Testis (tissue), 2 donors: ENCODE results near the gene FMNL2.

Experiments
- POLR2A ChIP-seq: fragments of 450-650 bp; IDR thresholded peaks from one replicate; pipeline ENCODE4 v1.6.1; 2017; ENCODE audit warnings: antibody characterized with exemption, mild to moderate bottlenecking, moderate library complexity
- TF ChIP-seq, protein P1 (sequence below), 3 experiments: fragments of 450-650 bp in 2 of 3; fragments of 200-600 bp in 1 of 3; sonication (generic) in 1 of 3; IDR thresholded peaks; one replicate each; pipeline ENCODE4 v1.5.1; 2016 to 2019; ENCODE audit warnings: antibody characterized with exemption in 3 of 3, mild to moderate bottlenecking in 2 of 3, moderate library complexity in 1 of 3

GRCh38 chr2:152578573-152578972 lies 243.6 kb downstream of the FMNL2 start:
- TF ChIP-seq, protein P1, sequence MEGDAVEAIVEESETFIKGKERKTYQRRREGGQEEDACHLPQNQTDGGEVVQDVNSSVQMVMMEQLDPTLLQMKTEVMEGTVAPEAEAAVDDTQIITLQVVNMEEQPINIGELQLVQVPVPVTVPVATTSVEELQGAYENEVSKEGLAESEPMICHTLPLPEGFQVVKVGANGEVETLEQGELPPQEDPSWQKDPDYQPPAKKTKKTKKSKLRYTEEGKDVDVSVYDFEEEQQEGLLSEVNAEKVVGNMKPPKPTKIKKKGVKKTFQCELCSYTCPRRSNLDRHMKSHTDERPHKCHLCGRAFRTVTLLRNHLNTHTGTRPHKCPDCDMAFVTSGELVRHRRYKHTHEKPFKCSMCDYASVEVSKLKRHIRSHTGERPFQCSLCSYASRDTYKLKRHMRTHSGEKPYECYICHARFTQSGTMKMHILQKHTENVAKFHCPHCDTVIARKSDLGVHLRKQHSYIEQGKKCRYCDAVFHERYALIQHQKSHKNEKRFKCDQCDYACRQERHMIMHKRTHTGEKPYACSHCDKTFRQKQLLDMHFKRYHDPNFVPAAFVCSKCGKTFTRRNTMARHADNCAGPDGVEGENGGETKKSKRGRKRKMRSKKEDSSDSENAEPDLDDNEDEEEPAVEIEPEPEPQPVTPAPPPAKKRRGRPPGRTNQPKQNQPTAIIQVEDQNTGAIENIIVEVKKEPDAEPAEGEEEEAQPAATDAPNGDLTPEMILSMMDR (IDR thresholded peaks at IDR 0.05): no peak
- TF ChIP-seq POLR2A: no peak
